Breast epithelium (tissue), 4 donors: ENCODE results near the gene FYN. TPM values are rescaled to one million over a fixed set of nuclear protein-coding genes. Genes with fewer than 3 reads are reported as not detected.

Experiments used
- DNase-seq, 2 donors: peaks; one replicate each; pipeline ENCODE4 v3.0.0-alpha.2; 2019; ENCODE audit warnings: low spot score in 2 of 2
- H3K27ac ChIP-seq, 2 donors: fragments of 200-600 bp; sonication (generic) in 1 of 2; one replicate each; pipeline ENCODE4 v1.5.1; 2016 to 2019; ENCODE audit warnings: mild to moderate bottlenecking in 1 of 2
- H3K27me3 ChIP-seq, 2 donors: fragments of 200-600 bp; sonication (generic) in 1 of 2; one replicate each; pipeline versions ENCODE4 v1.5.1 to v1.6.0; 2017 to 2019; ENCODE audit warnings: control low read depth in 1 of 2, mild to moderate bottlenecking in 1 of 2
- H3K36me3 ChIP-seq: fragments of 200-600 bp; one replicate; pipeline ENCODE4 v1.5.1; 2019
- H3K4me1 ChIP-seq, 2 donors: fragments of 200-600 bp; sonication (generic); one replicate each; pipeline ENCODE4 v1.5.1; 2016 to 2019; ENCODE audit warnings: control low read depth in 1 of 2
- H3K4me3 ChIP-seq, 3 donors: fragments of 200-600 bp; sonication (generic); 1 replicate in 2 of 3; 2 replicates in 1 of 3; pipeline ENCODE4 v1.5.1; 2016 to 2019; ENCODE audit warnings: mild to moderate bottlenecking in 3 of 3, moderate library complexity in 2 of 3
- H3K9me3 ChIP-seq, 2 donors: fragments of 200-600 bp; sonication (generic) in 1 of 2; one replicate each; pipeline ENCODE4 v1.5.1; 2016 to 2019; ENCODE audit warnings: control low read depth in 1 of 2
- CTCF ChIP-seq, 3 donors: fragments of 450-650 bp; IDR thresholded peaks; one replicate each; pipeline ENCODE4 v1.5.1; 2016 to 2017; ENCODE audit warnings: antibody characterized with exemption in 3 of 3, mild to moderate bottlenecking in 3 of 3, moderate library complexity in 3 of 3
- POLR2A ChIP-seq: fragments of 450-650 bp; IDR thresholded peaks from one replicate; pipeline ENCODE4 v1.6.1; 2016; ENCODE audit warnings: antibody characterized with exemption, mild to moderate bottlenecking, moderate library complexity
- POLR2AphosphoS5 ChIP-seq, 3 donors: sonication (generic); formaldehyde crosslinking; IDR thresholded peaks; one replicate each; pipeline ENCODE4 v1.6.1; 2017; ENCODE audit warnings: antibody characterized with exemption in 3 of 3
- intact Hi-C: fragments of 100-400 bp; cut with DNase I; formaldehyde crosslinking; loops from one replicate; pipeline ENCODE4 v1.15.1; 2023; ENCODE audit warnings: low total_unique reads
- total RNA-seq, 3 donors: library from RNA; depleted of rRNA; stranded (reverse); fragments of >200 nt; gene quantifications; one replicate each; pipeline ENCODE4 v1.1.0, GENCODE V29; 2016

FYN gene
- total RNA-seq, result 100 to 1,000 TPM in 2 of 3 donors, 10 to 100 TPM in 1; 44.8 to 209 (median 111) TPM

DNA sequence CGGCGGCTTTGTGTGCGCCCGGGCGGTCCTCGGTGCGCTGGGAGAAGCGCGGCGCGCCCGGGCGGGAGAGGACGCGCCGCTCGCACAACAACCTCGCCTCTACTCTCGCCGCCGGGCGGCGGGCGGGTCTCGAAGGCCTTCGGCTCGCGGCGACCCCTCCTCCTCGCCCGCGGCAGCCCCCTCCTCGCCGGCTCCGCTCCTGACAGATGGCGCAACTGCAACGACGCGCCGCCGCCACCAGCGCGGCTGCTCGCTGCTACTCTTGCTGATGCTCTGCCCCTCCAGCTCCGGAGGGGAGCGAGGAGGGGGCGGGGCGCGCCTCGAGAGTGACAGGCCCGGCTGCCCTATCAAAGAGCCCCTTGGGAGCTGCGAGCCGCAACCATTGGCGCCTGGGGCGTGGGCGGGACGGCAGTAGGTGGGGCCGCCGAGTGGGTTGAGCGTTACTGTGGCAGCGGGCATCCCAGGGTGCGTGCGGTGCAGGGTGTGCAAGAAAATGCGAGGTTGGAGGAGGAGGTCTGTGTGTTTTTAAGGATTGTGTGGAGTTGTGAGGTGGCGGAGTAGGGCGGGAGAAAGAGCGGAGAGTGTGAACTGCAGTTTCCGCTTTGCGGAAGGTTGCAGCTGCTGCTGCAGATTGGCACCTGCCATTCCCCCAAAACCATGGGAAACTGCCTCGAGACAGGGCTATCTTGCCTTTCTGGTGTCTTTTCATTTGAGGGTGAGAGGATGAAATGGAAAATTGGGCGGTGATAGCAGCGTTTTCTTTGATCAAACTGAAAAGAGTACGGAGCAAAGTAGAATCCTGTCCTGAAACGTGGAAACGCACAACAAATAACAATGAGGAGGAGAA lies at the start of gene FYN:
Gene FYN (minus strand): TSS at position 275 of the 847 bp plus-strand sequence. CDS start 153,401 bp downstream, outside the sequence.
- Histone ChIP-seq H3K27me3 (peaks cover 0 to 3% of the 10 kb centered on the region in 2 donors), H3K9me3 (no peaks in the 10 kb centered on the region), H3K27ac (peak within 1 kb of the TSS; percentile 82 to 93), H3K36me3 (no peaks in the 10 kb centered on the region), H3K4me1 (no peaks in the 10 kb centered on the region), H3K4me3 (peak within 1 kb of the TSS; percentile 72 to 85 (median 75))
- DNase-seq, result peak; percentile 95 to 97
- TF ChIP-seq POLR2A, result peak; percentile 57
- TF ChIP-seq POLR2AphosphoS5 (IDR thresholded peaks at IDR 0.05), result peak; percentile 81 to 91 (median 83)
- TF ChIP-seq CTCF (IDR thresholded peaks at IDR 0.05), result peak; percentile 49 to 76 (median 64)
- intact Hi-C loops, result no loop called here

- Histone ChIP-seq H3K9me3 (no peaks in the 10 kb centered on the region), H3K27me3 (no peaks in the 10 kb centered on the region), H3K27ac (no peak overlapping the region), H3K4me3 (no peak overlapping the region), H3K4me1 (no peaks in the 10 kb centered on the region), H3K36me3 (no peaks in the 10 kb centered on the region)
- intact Hi-C loops, result no loop called here
- DNase-seq, result no peak
- TF ChIP-seq POLR2AphosphoS5 (IDR thresholded peaks at IDR 0.05), result no peak
- no peak for TF ChIP-seq POLR2A
- TF ChIP-seq CTCF (IDR thresholded peaks at IDR 0.05), result no peak
Observed at GRCh38 chr6:111922454-111923297, 49.4 kb upstream of the FYN start.

GRCh38 chr6:111921103-111921502 lies 47.9 kb upstream of the FYN start:
- TF ChIP-seq POLR2AphosphoS5 (IDR thresholded peaks at IDR 0.05), result no peak
- no peak for TF ChIP-seq POLR2A
- no peak for TF ChIP-seq CTCF (IDR thresholded peaks at IDR 0.05)
- H3K4me1 ChIP-seq, result no peaks in the 10 kb centered on the region
- H3K9me3 ChIP-seq, result no peaks in the 10 kb centered on the region
- intact Hi-C loops, result no loop called here
- no peak overlapping the region for H3K27ac ChIP-seq
- H3K36me3 ChIP-seq, result no peaks in the 10 kb centered on the region
- DNase-seq, result no peak
- no peaks in the 10 kb centered on the region for H3K27me3 ChIP-seq
- no peak overlapping the region for H3K4me3 ChIP-seq

DNA sequence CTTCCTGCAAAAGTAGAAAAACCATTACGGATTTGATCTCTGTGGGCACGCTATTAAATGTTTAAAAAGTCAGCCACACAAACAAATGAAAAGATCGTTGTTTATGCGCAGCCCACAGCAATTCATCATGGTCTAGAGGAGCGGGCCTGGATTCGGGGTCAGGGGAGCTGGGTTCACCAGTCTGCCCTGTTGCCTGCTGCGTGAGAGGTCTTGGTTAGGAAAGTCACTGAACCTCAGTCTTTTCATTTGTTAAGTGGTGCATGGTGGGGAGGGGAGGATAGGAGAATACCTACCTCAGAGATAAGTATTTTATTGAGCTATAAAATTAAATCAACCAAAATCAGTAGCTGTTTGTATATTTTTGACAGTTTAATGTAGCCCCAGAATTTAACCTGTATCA lies 47.3 kb upstream of the FYN start:
- intact Hi-C loops, result no loop called here
- Histone ChIP-seq H3K27me3 (no peaks in the 10 kb centered on the region), H3K9me3 (no peaks in the 10 kb centered on the region), H3K27ac (no peak overlapping the region), H3K4me3 (no peak overlapping the region), H3K4me1 (no peaks in the 10 kb centered on the region), H3K36me3 (no peaks in the 10 kb centered on the region)
- no peak for DNase-seq
- TF ChIP-seq POLR2A (no peak), POLR2AphosphoS5 (IDR thresholded peaks at IDR 0.05) (no peak), CTCF (IDR thresholded peaks at IDR 0.05) (no peak)
